ENCODE data around the gene KIF14.

The KIF14 gene

GRCh38 chr1:200620273-200621131, at the start of gene KIF14:
Gene KIF14, minus strand, starts transcription at chr1:200620751. Its CDS starts 2,028 bp downstream, at chr1:200618723.
- in situ Hi-C loops (cut with MboI; ENCODE audit: low pct_unique_long_range_greater_than_20kb, low sequenced_read_pairs), result no loop called here
- DNase-seq, result peak; percentile 96

- in situ Hi-C loops (cut with MboI; ENCODE audit: low pct_unique_long_range_greater_than_20kb, low sequenced_read_pairs), result no loop called here
- DNase-seq, result peak; percentile 95
Observed at GRCh38 chr1:200669314-200670241, 49.0 kb upstream of the KIF14 start, which contains the start of gene DDX59. Gene DDX59, minus strand, starts transcription at chr1:200669907. Its CDS starts 3,167 bp downstream, at chr1:200666740.

- in situ Hi-C loops (cut with MboI; ENCODE audit: low pct_unique_long_range_greater_than_20kb, low sequenced_read_pairs), result no loop called here
- no peak for DNase-seq
Observed at GRCh38 chr1:200668514-200669313, 48.2 kb upstream of the KIF14 start.

GRCh38 chr1:200666309-200666708, 45.8 kb upstream of the KIF14 start:
- no peak for DNase-seq
- in situ Hi-C loops (cut with MboI; ENCODE audit: low pct_unique_long_range_greater_than_20kb, low sequenced_read_pairs), result no loop called here

DNA sequence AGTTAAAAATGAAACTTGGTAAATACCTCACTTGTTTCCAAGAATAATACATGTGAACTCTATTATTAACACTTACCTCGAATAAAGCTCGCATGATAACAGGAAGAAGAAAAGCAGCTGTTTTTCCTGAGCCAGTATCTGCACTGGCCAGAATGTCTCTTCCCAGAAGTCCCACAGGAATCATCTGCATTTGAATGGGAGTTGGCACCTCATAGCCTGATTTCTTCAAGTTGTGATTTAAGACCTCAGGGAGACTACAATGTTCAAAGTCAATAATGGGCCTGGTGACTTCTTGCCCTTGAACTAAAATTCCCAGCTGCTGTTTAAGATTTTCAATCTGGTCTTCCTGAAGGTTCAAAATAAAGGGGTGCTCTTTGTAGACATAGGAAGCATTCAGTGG, 45.3 kb upstream of the KIF14 start:
- in situ Hi-C loops (cut with MboI; ENCODE audit: low pct_unique_long_range_greater_than_20kb, low sequenced_read_pairs), result no loop called here
- no peak for DNase-seq

DNA sequence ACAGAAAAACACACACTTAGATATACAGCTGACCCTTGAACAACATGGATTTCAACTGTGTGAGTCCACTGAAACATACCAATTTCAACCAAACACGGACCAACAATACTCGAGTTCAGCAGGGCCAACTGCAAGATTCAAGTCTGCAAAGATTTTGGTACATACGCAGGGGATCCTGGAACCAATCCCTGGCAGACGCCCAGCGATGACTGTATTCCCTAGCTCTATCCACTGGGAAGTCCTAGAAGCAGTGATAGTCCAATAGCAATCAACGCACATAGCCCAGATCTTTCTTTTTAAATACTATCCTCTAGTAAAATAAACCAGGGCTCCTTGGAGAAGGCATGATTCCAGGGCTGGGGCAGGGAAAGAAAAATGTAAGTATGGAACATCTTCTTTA, 40.2 kb upstream of the KIF14 start:
- in situ Hi-C loops (cut with MboI; ENCODE audit: low pct_unique_long_range_greater_than_20kb, low sequenced_read_pairs), result no loop called here

DNA sequence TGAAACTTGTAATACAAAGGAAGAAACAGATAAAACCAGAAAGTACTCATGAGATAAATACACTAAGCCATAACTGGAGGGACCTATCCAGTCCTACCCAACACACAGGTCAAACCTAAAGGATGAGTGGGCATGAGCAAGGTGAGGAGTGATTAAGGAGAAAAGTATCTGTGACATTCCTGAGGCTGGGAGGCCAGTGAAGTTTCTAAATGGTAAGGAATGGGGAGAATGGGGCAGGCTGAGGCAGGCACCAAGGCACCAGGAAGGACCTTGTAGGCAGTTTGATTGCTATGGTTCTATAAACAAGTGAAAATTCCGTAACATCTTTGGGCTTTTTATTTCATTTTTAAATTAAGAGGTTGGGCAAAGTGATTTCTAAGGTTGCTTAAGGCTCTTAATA, 38.7 kb upstream of the KIF14 start:
- no peak for DNase-seq
- in situ Hi-C loops (cut with MboI; ENCODE audit: low pct_unique_long_range_greater_than_20kb, low sequenced_read_pairs), result no loop called here

More for the DNA sequence above, 40.2 kb upstream of the KIF14 start:
- DNase-seq, result no peak

GRCh38 chr1:200658037-200658818, 37.7 kb upstream of the KIF14 start:
- in situ Hi-C loops (cut with MboI; ENCODE audit: low pct_unique_long_range_greater_than_20kb, low sequenced_read_pairs), result no loop called here
- DNase-seq, result no peak

DNA sequence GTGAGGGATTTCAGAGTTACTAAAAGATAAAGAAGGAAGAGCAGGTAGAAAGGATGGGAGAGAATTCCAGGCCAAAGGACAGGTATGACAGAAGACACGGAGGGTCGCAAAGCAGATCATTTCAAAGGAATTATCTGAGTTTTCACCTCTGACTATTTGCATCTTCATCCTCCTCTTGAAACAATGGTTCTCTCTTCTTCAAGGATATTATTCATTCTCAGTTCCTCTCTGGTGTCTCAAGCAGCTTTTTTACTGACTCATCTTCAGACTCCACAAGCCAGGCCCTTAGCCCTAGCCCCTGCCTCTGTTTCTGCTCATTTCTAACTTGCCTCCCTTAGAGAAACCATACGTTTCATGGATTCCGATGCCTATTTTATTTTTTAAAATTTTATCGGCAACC, 34.1 kb upstream of the KIF14 start:
- in situ Hi-C loops (cut with MboI; ENCODE audit: low pct_unique_long_range_greater_than_20kb, low sequenced_read_pairs), result no loop called here
- no peak for DNase-seq

DNA sequence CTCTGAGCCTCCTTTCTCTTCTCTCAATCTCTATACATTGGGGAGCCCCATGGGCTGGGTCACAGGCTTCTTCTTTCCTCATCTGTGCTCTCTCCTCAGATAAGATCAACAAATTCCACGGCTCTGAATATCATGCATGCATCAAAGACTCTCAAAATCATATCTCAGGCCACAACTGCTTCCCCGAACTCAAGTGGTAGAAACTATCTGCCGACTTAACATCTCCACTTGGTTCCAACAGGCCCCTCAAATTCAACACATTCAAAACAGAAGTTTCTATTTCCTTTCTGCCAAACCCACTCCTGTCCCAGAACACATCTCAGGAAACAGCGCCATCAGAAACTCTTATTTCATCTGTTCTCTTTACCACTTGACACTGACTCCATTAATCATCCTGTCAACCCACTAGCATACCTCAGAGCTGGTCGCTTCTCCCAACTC, 32.5 kb upstream of the KIF14 start:
- no peak for DNase-seq
- in situ Hi-C loops (cut with MboI; ENCODE audit: low pct_unique_long_range_greater_than_20kb, low sequenced_read_pairs), result no loop called here

DNA sequence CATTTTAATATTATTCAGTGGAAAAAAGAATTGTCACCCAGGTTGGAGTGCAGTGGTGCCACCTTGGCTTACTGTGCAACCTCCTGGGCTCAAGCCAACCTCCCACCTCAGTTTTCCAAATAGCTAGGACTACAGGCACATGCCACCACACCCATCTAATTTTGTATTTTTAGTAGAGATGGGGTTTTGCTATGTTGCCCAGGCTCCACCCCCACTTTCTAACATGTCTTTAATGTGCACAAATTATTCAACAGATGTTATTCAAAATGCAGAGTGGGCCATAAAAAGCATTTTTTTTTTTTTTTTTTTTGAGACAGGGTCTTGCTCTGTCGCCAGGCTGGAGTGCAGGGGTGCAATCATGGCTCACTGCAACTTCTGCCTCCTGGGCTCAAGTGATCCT, 31.8 kb upstream of the KIF14 start:
- no peak for DNase-seq
- in situ Hi-C loops (cut with MboI; ENCODE audit: low pct_unique_long_range_greater_than_20kb, low sequenced_read_pairs), result no loop called here

DNA sequence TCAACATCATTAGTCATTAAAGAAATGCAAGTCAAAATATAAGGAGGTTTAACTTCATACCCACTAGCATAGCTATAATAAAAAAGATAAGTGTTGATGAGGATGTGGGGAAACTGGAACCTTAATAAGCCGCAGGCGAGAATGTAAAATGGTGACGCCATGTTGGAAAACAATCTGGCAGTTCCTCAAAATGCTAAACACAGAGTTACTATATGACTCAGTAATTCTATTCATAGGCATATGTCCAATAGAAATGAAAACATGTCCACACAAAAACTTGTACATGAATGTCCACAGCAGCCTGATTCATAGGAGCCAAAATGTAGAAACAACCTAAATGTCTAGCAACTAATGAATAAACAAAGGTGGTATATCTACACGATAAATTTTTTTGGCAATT, 26.0 kb upstream of the KIF14 start:
- in situ Hi-C loops (cut with MboI; ENCODE audit: low pct_unique_long_range_greater_than_20kb, low sequenced_read_pairs), result loop anchor here (25.0 kb wide), 1 partner anchor 166 kb away; no protein-coding TSS in a partner anchor
- DNase-seq, result no peak

DNA sequence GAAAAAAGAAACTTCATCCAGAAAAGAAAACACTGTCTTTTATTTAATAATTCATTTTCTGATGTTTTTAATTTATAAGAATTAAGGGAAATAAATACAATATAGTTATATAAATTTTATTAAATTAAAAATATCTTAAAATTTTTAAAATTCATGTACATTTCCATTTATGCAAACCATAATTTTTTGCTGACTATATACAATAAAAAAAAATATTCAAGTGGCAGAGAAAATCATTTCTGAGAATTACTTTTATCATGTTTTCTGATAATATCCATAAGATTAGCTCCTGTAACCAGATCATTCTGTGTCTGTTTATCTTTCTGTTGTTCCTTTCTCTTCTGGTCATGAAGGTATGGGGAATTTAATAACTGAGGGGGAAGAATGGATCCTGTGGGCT, 23.5 kb upstream of the KIF14 start:
- DNase-seq, result no peak
- in situ Hi-C loops (cut with MboI; ENCODE audit: low pct_unique_long_range_greater_than_20kb, low sequenced_read_pairs), result loop anchor here (25.0 kb wide), 1 partner anchor 168 kb away; no protein-coding TSS in a partner anchor

DNA sequence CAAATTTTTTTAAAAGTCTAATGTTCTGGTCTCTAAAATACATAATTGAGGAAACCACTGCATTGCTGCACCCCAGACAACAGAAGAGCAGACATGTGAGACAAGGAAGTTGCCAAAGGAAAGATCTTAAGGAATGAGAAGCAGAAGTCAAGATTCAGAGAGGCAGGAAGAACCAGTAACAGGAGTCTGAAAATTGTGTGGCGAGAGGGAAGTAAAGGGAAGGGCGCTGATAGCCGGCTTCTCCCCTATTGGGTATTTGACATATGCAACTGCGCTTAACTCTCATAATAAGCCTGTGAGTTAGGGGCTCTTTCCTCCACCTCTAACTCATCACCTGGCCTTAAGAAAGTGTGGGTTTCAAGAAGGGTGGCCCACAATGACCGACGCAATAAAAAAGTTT, 21.9 kb upstream of the KIF14 start:
- in situ Hi-C loops (cut with MboI; ENCODE audit: low pct_unique_long_range_greater_than_20kb, low sequenced_read_pairs), result loop anchor here (25.0 kb wide), 1 partner anchor 170 kb away; no protein-coding TSS in a partner anchor
- DNase-seq, result peak; percentile 68

DNA sequence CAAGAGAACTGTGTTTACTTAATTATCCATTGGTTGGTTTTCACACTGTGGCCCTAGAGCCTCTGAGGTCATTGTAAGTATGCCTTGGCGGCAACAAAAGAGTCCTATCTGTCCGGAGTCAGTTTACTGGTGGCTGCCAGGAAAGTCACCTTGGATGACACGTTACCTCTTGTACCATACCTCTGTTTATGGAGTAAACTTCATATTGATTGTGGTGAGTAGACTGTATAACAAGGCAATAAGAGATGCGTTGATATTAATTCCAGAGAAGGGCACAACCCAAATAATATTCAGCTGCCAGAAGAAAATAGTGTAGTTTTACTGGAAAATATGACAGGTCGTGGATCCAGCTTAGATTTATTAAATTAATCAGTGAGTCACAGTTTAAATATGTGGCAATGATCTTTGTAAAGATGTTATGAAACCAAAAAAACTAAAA, 20.4 kb upstream of the KIF14 start:
- in situ Hi-C loops (cut with MboI; ENCODE audit: low pct_unique_long_range_greater_than_20kb, low sequenced_read_pairs), result loop anchor here (25.0 kb wide), 1 partner anchor 171 kb away; no protein-coding TSS in a partner anchor
- DNase-seq, result no peak

DNA sequence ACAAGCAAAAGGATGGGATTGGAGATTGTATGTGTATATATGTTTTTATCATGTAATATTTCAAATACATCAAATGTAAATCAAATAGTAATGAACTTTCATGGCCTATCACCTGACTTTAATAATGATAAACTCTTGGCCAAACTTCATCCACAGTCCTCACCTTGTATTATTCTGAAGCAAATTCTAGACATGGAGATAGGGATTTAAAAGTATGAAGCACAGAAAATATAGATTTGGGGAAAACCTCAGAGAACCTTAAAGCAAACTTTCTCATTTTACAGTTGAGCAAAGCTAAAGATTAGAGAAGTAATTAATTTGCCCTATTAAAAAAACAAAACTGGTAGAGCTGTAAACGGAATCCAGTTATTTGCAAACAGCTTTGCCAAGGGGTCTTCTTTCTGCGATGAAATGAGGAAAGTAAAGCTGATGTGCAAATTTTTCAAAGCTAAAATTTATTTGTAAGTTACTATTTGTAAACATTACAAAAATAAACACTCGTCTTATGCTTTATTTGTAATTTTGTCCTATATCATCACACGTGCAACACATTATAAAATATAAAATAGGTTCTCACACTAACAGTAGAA, 19.9 kb upstream of the KIF14 start:
- in situ Hi-C loops (cut with MboI; ENCODE audit: low pct_unique_long_range_greater_than_20kb, low sequenced_read_pairs), result loop anchor here (25.0 kb wide), 1 partner anchor 172 kb away; no protein-coding TSS in a partner anchor
- DNase-seq, result no peak

- in situ Hi-C loops (cut with MboI; ENCODE audit: low pct_unique_long_range_greater_than_20kb, low sequenced_read_pairs), result loop anchor here (25.0 kb wide), 1 partner anchor 174 kb away; no protein-coding TSS in a partner anchor
- no peak for DNase-seq
Observed at GRCh38 chr1:200638073-200638472, 17.5 kb upstream of the KIF14 start.
